ENCODE measurements around the gene ZNF57.
"Not testable (repeated sequence)": the region's sequence is repeated elsewhere in the genome, so short reads cannot be mapped to it uniquely, and the experiment has no call there.

The ZNF57 gene

GRCh38 chr19:2960120-2960519, 59.4 kb downstream of the ZNF57 start:
- no peak for DNase-seq

- DNase-seq: peak; percentile 24 to 26
Measured at GRCh38 chr19:2962018-2962670, 61.4 kb downstream of the ZNF57 start.

- no peak for DNase-seq
Measured at GRCh38 chr19:2963122-2963521, 62.4 kb downstream of the ZNF57 start.

- DNase-seq: not testable (repeated sequence)
Measured at GRCh38 chr19:2963631-2964030, 62.9 kb downstream of the ZNF57 start.

GRCh38 chr19:2964874-2965273, 64.1 kb downstream of the ZNF57 start:
- no peak for DNase-seq

GRCh38 chr19:2967972-2968371, 67.2 kb downstream of the ZNF57 start:
- no peak for DNase-seq

All from hippocampal formation (tissue), 2 donors.